HCT116 (cell line): ENCODE measurements around the gene PGAP3. TPM values are rescaled to one million over a fixed set of nuclear protein-coding genes. Genes with fewer than 3 reads are reported as not detected.
A peak's percentile ranks its signal among the peaks of the same experiment; 100 is the strongest.

Experiments used
- ATAC-seq: fragments of 200-7000 bp; cut with Tn5 transposase; 2 replicates; pipeline ENCODE4 v1.9.1; 2020; ENCODE audit warnings: mild to moderate bottlenecking, moderate library complexity
- BruUV-seq: library from RNA; stranded (reverse); fragments of 400-500 nt; replicated peaks from 2 replicates; lab custom pipeline; 2021; lab: Mats Ljungman, UMichigan
- CTCF ChIA-PET: fragments of 300-600 bp; sonication (Branson Sonifier 250); formaldehyde crosslinking; loops from one replicate; lab custom pipeline; 2021; ENCODE audit warnings: antibody characterized with exemption; lab: Charles Lee
- POLR2A ChIA-PET: fragments of 300-600, 350-600 bp; sonication (Branson Sonifier 250); formaldehyde crosslinking; loops from one replicate; lab custom pipeline; 2021; ENCODE audit warnings: antibody characterized with exemption; lab: Charles Lee
- RAD21 ChIA-PET, 2 experiments: fragments of 300-600 bp; sonication (Branson Sonifier 250); formaldehyde crosslinking; loops; one replicate each; lab custom pipeline; 2023; ENCODE audit warnings: low total read pairs in 2 of 2; ENCODE audit not compliant: uncharacterized antibody in 2 of 2, unreplicated experiment in 2 of 2, low non-redundant PET in 1 of 2; lab: Charles Lee
- DNase-seq: peaks from one replicate; pipeline ENCODE4 v3.0.0-alpha.2; 2010; ENCODE audit warnings: low read depth, low spot score
- H2AFZ ChIP-seq: fragments of 200-600 bp; shearing (Covaris generic), sonication (generic); 2 replicates; pipeline ENCODE4 v1.6.1; 2017; ENCODE audit warnings: low read depth, mixed run types, mixed read lengths, antibody characterized with exemption, low read length; ENCODE audit not compliant: poor library complexity, severe bottlenecking
- H3K27ac ChIP-seq: 2 replicates; pipeline ENCODE4 v1.5.1; 2012; ENCODE audit warnings: low read depth, low read length
- H3K27me3 ChIP-seq: fragments of 200-600 bp; sonication (generic); 2 replicates; pipeline ENCODE4 v1.6.1; 2016; ENCODE audit warnings: mixed run types, low read length, mixed read lengths; ENCODE audit not compliant: insufficient read depth
- H3K36me3 ChIP-seq, 2 experiments: fragments of 200-500 bp in 1 of 2; fragments of 200-600 bp in 1 of 2; sonication (Bioruptor generic) in 1 of 2; sonication (generic) in 1 of 2; 2 replicates each; pipeline versions ENCODE4 v1.5.1 to v1.6.1; 2014 to 2016; ENCODE audit warnings: low read length in 2 of 2, inconsistent platforms in 1 of 2, mixed read lengths in 1 of 2, mixed run types in 1 of 2; ENCODE audit not compliant: insufficient read depth in 2 of 2, control insufficient read depth in 1 of 2
- H3K4me1 ChIP-seq, 2 experiments: fragments of 200-600 bp in 1 of 2; sonication (generic) in 1 of 2; 2 replicates each; pipeline versions ENCODE4 v1.5.1 to v1.6.1; 2012 to 2017; ENCODE audit warnings: low read length in 2 of 2, inconsistent platforms in 1 of 2, mild to moderate bottlenecking in 1 of 2, mixed read lengths in 1 of 2, mixed run types in 1 of 2, moderate library complexity in 1 of 2; ENCODE audit not compliant: insufficient read depth in 2 of 2, control insufficient read depth in 1 of 2
- H3K4me2 ChIP-seq: fragments of 200-600 bp; sonication (generic); 2 replicates; pipeline ENCODE4 v1.6.1; 2017; ENCODE audit warnings: mixed run types, low read length, mixed read lengths
- H3K4me3 ChIP-seq, 2 experiments: fragments of 200-600 bp in 1 of 2; sonication (generic) in 1 of 2; replicated peaks in 1 of 2; 2 replicates each; pipeline ENCODE4 v1.5.1; 2011 to 2016; ENCODE audit warnings: low read length in 2 of 2, control low read depth in 1 of 2, low read depth in 1 of 2, mild to moderate bottlenecking in 1 of 2, mixed read lengths in 1 of 2, mixed run types in 1 of 2
- H3K79me2 ChIP-seq: fragments of 200-600 bp; sonication (generic); 2 replicates; pipeline ENCODE4 v1.6.1; 2017; ENCODE audit warnings: mild to moderate bottlenecking, mixed run types, low read length, moderate library complexity, mixed read lengths; ENCODE audit not compliant: insufficient read depth
- H3K9ac ChIP-seq: fragments of 200-600 bp; sonication (generic); 2 replicates; pipeline ENCODE4 v1.6.1; 2016; ENCODE audit warnings: low read length, mixed read lengths
- H3K9me2 ChIP-seq: fragments of 200-600 bp; sonication (generic), shearing (Covaris generic); 2 replicates; pipeline ENCODE4 v1.6.1; 2017; ENCODE audit warnings: mixed run types, mild to moderate bottlenecking, moderate library complexity; ENCODE audit not compliant: insufficient read depth
- H3K9me3 ChIP-seq, 2 experiments: fragments of 200-500 bp in 1 of 2; fragments of 200-600 bp in 1 of 2; sonication (Bioruptor generic) in 1 of 2; sonication (generic) in 1 of 2; 2 replicates each; pipeline ENCODE4 v1.6.1; 2014 to 2017; ENCODE audit warnings: low read length in 2 of 2, mixed read lengths in 2 of 2, inconsistent platforms in 1 of 2, low read depth in 1 of 2, mild to moderate bottlenecking in 1 of 2, mixed run types in 1 of 2, moderate library complexity in 1 of 2; ENCODE audit not compliant: control insufficient read depth in 1 of 2, insufficient read depth in 1 of 2
- H4K20me1 ChIP-seq: fragments of 200-600 bp; sonication (generic), shearing (Covaris generic); 2 replicates; pipeline ENCODE4 v1.6.1; 2017; ENCODE audit warnings: mixed run types, mild to moderate bottlenecking, moderate library complexity; ENCODE audit not compliant: insufficient read depth
- CBX3 ChIP-seq: IDR thresholded peaks from 2 replicates; pipeline ENCODE4 v1.6.1; 2012; ENCODE audit warnings: low read depth
- EGR1 ChIP-seq: IDR thresholded peaks from 2 replicates; pipeline ENCODE4 v1.6.1; 2012; ENCODE audit warnings: low read depth
- ELF1 ChIP-seq: IDR thresholded peaks from 2 replicates; pipeline ENCODE4 v1.6.1; 2012; ENCODE audit warnings: low read depth, borderline replicate concordance
- JUND ChIP-seq: IDR thresholded peaks from 2 replicates; pipeline ENCODE4 v1.6.1; 2012
- POLR2AphosphoS5 ChIP-seq: IDR thresholded peaks from 2 replicates; pipeline ENCODE4 v1.6.1; 2011; ENCODE audit warnings: mild to moderate bottlenecking, low read depth, low read length, moderate library complexity
- RAD21 ChIP-seq: IDR thresholded peaks from 2 replicates; pipeline ENCODE4 v1.6.1; 2012; ENCODE audit warnings: low read depth, mild to moderate bottlenecking
- SP1 ChIP-seq: IDR thresholded peaks from 2 replicates; pipeline ENCODE4 v1.6.1; 2012; ENCODE audit warnings: low read depth
- YY1 ChIP-seq: IDR thresholded peaks from 2 replicates; pipeline ENCODE4 v1.6.1; 2011; ENCODE audit warnings: low read length, low read depth, moderate library complexity, mild to moderate bottlenecking; ENCODE audit not compliant: insufficient replicate concordance; ENCODE audit errors: extremely low read depth
- intact Hi-C: fragments of 100-400 bp; cut with micrococcal nuclease; formaldehyde crosslinking; loops from 2 replicates; pipeline ENCODE4 v1.10.0; 2022
- total RNA-seq: library from RNA; stranded (reverse); gene quantifications from one replicate; pipeline ENCODE4 v1.2.1, GENCODE V29; 2021; ENCODE audit not compliant: unreplicated experiment
- TF ChIP-seq, protein P1 (sequence below): IDR thresholded peaks from 2 replicates; pipeline ENCODE4 v1.6.1; 2012; ENCODE audit warnings: low read depth
- TF ChIP-seq, protein P2 (sequence below): IDR thresholded peaks from 2 replicates; pipeline ENCODE4 v1.6.1; 2011; ENCODE audit warnings: mild to moderate bottlenecking, low read length, moderate library complexity; ENCODE audit not compliant: insufficient replicate concordance; ENCODE audit errors: extremely low read depth

PGAP3 gene
- total RNA-seq, 1 experiment from 2014 or later, result 15.2 TPM

DNA sequence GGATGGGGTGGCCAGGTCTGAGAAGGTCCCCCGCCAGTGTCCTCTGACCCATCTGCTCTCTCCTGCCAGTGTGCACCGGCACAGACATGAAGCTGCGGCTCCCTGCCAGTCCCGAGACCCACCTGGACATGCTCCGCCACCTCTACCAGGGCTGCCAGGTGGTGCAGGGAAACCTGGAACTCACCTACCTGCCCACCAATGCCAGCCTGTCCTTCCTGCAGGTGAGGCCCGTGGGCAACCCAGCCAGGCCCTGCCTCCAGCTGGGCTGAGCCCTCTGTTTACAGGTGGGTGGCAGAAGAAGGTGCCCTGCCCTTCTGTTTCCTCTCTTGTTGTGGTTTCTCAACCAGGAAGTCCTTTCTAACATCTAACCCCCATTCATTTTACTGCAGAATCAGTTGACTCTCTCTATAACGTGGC is 19.1 kb upstream of the PGAP3 start:
- Histone ChIP-seq H4K20me1 (no peaks in the 10 kb centered on the region), H3K27ac (no peak overlapping the region), H3K36me3 (peaks cover 4 to 21% of the 10 kb centered on the region in 2 experiments; a peak in 2 of 4 replicates), H3K4me1 (peaks cover 29 to 41% of the 10 kb centered on the region in 2 experiments), H3K4me2 (no peak overlapping the region), H3K9ac (no peak overlapping the region), H3K27me3 (no peaks in the 10 kb centered on the region), H3K4me3 (no peak overlapping the region), H3K9me2 (no peaks in the 10 kb centered on the region), H3K9me3 (no peaks in the 10 kb centered on the region), H2AFZ (no peak overlapping the region), H3K79me2 (peaks cover 44% of the 10 kb centered on the region)
- ChIA-PET RAD21 (no interaction called here), POLR2A (no interaction called here), CTCF (no interaction called here)
- no peak for DNase-seq
- intact Hi-C loops, result no loop called here
- TF ChIP-seq JUND (no peak), SP1 (no peak), EGR1 (no peak), RAD21 (no peak), CBX3 (no peak)
- TF ChIP-seq, protein P1, sequence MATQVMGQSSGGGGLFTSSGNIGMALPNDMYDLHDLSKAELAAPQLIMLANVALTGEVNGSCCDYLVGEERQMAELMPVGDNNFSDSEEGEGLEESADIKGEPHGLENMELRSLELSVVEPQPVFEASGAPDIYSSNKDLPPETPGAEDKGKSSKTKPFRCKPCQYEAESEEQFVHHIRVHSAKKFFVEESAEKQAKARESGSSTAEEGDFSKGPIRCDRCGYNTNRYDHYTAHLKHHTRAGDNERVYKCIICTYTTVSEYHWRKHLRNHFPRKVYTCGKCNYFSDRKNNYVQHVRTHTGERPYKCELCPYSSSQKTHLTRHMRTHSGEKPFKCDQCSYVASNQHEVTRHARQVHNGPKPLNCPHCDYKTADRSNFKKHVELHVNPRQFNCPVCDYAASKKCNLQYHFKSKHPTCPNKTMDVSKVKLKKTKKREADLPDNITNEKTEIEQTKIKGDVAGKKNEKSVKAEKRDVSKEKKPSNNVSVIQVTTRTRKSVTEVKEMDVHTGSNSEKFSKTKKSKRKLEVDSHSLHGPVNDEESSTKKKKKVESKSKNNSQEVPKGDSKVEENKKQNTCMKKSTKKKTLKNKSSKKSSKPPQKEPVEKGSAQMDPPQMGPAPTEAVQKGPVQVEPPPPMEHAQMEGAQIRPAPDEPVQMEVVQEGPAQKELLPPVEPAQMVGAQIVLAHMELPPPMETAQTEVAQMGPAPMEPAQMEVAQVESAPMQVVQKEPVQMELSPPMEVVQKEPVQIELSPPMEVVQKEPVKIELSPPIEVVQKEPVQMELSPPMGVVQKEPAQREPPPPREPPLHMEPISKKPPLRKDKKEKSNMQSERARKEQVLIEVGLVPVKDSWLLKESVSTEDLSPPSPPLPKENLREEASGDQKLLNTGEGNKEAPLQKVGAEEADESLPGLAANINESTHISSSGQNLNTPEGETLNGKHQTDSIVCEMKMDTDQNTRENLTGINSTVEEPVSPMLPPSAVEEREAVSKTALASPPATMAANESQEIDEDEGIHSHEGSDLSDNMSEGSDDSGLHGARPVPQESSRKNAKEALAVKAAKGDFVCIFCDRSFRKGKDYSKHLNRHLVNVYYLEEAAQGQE, result no peak
- ATAC-seq, result no peak
- BruUV-seq, result no TSS peak

DNA sequence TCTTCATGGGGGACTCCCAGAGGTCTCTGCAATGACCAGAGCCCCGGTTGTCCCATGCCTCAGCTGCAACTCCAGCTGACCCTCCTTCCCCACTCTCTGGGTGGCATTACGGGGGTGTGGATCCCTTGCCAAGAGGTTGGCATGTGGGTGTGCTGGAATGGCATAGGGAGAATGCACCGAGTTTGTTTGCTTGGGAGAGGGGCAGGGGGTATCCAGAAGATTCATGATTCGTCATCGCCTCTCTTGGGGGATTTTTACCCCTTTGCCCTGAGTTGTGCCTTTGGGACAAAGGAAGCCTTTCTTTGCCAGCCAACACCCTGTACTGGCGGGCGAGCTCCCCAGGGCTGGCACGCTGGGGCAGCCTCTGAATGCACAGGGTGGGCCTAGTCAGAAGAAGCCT is 18.5 kb upstream of the PGAP3 start:
- Histone ChIP-seq H3K4me3 (no peak overlapping the region; a peak in 1 of 4 replicates), H3K9ac (peak overlapping the region; percentile 53; the same call in 1 of the 2 replicates), H3K4me2 (peak overlapping the region; percentile 82), H3K27me3 (no peaks in the 10 kb centered on the region), H2AFZ (no peak overlapping the region), H3K9me3 (no peaks in the 10 kb centered on the region), H3K79me2 (peaks cover 50% of the 10 kb centered on the region), H3K36me3 (peaks cover 4 to 19% of the 10 kb centered on the region in 2 experiments; a peak in 2 of 4 replicates), H3K4me1 (peaks cover 32 to 47% of the 10 kb centered on the region in 2 experiments), H3K9me2 (no peaks in the 10 kb centered on the region), H3K27ac (peak overlapping the region; percentile 61), H4K20me1 (no peaks in the 10 kb centered on the region)
- TF ChIP-seq CBX3, result no peak
- no peak for TF ChIP-seq ELF1
- TF ChIP-seq POLR2AphosphoS5, result no peak
- TF ChIP-seq YY1, result no peak
- TF ChIP-seq, protein P2, sequence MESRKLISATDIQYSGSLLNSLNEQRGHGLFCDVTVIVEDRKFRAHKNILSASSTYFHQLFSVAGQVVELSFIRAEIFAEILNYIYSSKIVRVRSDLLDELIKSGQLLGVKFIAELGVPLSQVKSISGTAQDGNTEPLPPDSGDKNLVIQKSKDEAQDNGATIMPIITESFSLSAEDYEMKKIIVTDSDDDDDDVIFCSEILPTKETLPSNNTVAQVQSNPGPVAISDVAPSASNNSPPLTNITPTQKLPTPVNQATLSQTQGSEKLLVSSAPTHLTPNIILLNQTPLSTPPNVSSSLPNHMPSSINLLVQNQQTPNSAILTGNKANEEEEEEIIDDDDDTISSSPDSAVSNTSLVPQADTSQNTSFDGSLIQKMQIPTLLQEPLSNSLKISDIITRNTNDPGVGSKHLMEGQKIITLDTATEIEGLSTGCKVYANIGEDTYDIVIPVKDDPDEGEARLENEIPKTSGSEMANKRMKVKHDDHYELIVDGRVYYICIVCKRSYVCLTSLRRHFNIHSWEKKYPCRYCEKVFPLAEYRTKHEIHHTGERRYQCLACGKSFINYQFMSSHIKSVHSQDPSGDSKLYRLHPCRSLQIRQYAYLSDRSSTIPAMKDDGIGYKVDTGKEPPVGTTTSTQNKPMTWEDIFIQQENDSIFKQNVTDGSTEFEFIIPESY, result no peak
- CTCF ChIA-PET, result interaction anchor here (1.2 kb wide), 1 partner anchor 85 kb away, joined by 3 read pairs; no protein-coding TSS in a partner anchor
- RAD21 ChIA-PET, result no interaction called here
- POLR2A ChIA-PET, result no interaction called here
- no TSS peak for BruUV-seq
- no peak for ATAC-seq
- intact Hi-C loops, result no loop called here
- DNase-seq, result no peak
